Transverse colon (tissue), 4 donors: ENCODE measurements around the gene PTGES2.
A peak's percentile ranks its signal among the peaks of the same experiment; 100 is the strongest.

ENCODE experiments used
- EP300 ChIP-seq: sonication (generic); formaldehyde crosslinking; IDR thresholded peaks from one replicate; pipeline ENCODE4 v1.6.1; 2017; ENCODE audit warnings: antibody characterized with exemption, low read depth
- POLR2A ChIP-seq: fragments of 450-650 bp; IDR thresholded peaks from one replicate; pipeline ENCODE4 v1.6.1; 2016; ENCODE audit warnings: antibody characterized with exemption, mild to moderate bottlenecking, moderate library complexity
- POLR2AphosphoS5 ChIP-seq, 3 donors: sonication (generic); formaldehyde crosslinking; IDR thresholded peaks; one replicate each; pipeline ENCODE4 v1.6.1; 2016; ENCODE audit warnings: antibody characterized with exemption in 3 of 3
- TF ChIP-seq, protein P1 (sequence below), 5 experiments: fragments of 200-600 bp in 3 of 5; fragments of 450-650 bp in 2 of 5; sonication (generic) in 3 of 5; IDR thresholded peaks; 1 replicate in 2 of 5; 2 replicates in 3 of 5; pipeline ENCODE4 v1.5.1; 2016 to 2017; ENCODE audit warnings: antibody characterized with exemption in 5 of 5, inconsistent platforms in 3 of 5, mild to moderate bottlenecking in 2 of 5, moderate library complexity in 1 of 5

- TF ChIP-seq, protein P1, sequence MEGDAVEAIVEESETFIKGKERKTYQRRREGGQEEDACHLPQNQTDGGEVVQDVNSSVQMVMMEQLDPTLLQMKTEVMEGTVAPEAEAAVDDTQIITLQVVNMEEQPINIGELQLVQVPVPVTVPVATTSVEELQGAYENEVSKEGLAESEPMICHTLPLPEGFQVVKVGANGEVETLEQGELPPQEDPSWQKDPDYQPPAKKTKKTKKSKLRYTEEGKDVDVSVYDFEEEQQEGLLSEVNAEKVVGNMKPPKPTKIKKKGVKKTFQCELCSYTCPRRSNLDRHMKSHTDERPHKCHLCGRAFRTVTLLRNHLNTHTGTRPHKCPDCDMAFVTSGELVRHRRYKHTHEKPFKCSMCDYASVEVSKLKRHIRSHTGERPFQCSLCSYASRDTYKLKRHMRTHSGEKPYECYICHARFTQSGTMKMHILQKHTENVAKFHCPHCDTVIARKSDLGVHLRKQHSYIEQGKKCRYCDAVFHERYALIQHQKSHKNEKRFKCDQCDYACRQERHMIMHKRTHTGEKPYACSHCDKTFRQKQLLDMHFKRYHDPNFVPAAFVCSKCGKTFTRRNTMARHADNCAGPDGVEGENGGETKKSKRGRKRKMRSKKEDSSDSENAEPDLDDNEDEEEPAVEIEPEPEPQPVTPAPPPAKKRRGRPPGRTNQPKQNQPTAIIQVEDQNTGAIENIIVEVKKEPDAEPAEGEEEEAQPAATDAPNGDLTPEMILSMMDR (IDR thresholded peaks at IDR 0.05) = no peak
- TF ChIP-seq POLR2A = no peak
- TF ChIP-seq POLR2AphosphoS5 (IDR thresholded peaks at IDR 0.05) = peak in 1 of 3 donors; percentile 28
- no peak for TF ChIP-seq EP300
These were observed 19.9 kb downstream of the PTGES2 start for GRCh38 chr9:128107468-128108268.
